ENCODE results near the gene SEC14L5.

DNA sequence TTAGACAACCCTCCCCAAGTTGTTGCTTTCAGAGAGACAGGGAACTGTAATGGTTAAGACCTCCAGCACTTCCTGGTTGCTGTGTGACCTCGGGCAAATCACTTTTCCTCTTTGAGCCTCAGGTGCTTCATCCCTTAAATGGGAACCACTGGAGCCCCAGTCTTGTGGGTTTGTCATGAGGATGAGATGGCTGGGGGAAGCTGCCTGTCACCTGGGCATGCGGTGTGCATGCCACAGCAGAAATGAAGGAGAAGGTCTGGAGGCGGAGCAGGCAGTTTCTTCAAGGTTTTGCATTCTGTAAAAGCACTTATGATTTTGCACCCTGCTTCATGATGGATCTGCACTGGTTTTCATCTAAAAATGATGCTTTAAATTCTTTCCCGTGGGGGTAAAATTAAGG lies 53.5 kb downstream of the SEC14L5 start:
- TF ChIP-seq POLR2A (IDR thresholded peaks at IDR 0.05), result no peak
- TF ChIP-seq, protein P1, sequence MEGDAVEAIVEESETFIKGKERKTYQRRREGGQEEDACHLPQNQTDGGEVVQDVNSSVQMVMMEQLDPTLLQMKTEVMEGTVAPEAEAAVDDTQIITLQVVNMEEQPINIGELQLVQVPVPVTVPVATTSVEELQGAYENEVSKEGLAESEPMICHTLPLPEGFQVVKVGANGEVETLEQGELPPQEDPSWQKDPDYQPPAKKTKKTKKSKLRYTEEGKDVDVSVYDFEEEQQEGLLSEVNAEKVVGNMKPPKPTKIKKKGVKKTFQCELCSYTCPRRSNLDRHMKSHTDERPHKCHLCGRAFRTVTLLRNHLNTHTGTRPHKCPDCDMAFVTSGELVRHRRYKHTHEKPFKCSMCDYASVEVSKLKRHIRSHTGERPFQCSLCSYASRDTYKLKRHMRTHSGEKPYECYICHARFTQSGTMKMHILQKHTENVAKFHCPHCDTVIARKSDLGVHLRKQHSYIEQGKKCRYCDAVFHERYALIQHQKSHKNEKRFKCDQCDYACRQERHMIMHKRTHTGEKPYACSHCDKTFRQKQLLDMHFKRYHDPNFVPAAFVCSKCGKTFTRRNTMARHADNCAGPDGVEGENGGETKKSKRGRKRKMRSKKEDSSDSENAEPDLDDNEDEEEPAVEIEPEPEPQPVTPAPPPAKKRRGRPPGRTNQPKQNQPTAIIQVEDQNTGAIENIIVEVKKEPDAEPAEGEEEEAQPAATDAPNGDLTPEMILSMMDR (IDR thresholded peaks at IDR 0.05), result no peak

All from prostate gland (tissue), 2 donors.